Gastrocnemius medialis (tissue), 4 donors: ENCODE data around the gene MGMT. TPM values are rescaled to one million over a fixed set of nuclear protein-coding genes. Genes with fewer than 3 reads are reported as not detected.

Source experiments
- ATAC-seq, 2 donors: fragments of 150-250 bp; one replicate each; pipeline ENCODE4 v1.9.1; 2016
- DNase-seq, 2 donors: peaks; one replicate each; pipeline ENCODE4 v3.0.0-alpha.2; 2019
- H3K27ac ChIP-seq, 4 donors: fragments of 200-600 bp; sonication (generic); 1 replicate in 1 of 4; 2 replicates in 3 of 4; pipeline ENCODE4 v1.5.1; 2016 to 2018; ENCODE audit warnings: mild to moderate bottlenecking in 2 of 4, moderate library complexity in 1 of 4
- H3K27me3 ChIP-seq, 3 donors: fragments of 200-600 bp; sonication (generic) in 2 of 3; 1 replicate in 1 of 3; 2 replicates in 2 of 3; pipeline versions ENCODE4 v1.5.1 to v1.6.0; 2016 to 2019; ENCODE audit warnings: mild to moderate bottlenecking in 1 of 3, moderate library complexity in 1 of 3
- H3K36me3 ChIP-seq, 2 donors: fragments of 200-600 bp; sonication (generic) in 1 of 2; one replicate each; pipeline ENCODE4 v1.5.1; 2017 to 2018
- H3K4me1 ChIP-seq, 2 donors: fragments of 200-600 bp; sonication (generic) in 1 of 2; one replicate each; pipeline ENCODE4 v1.5.1; 2016 to 2017; ENCODE audit warnings: mild to moderate bottlenecking in 2 of 2
- H3K4me3 ChIP-seq, 4 donors: fragments of 200-600 bp; sonication (generic) in 3 of 4; 1 replicate in 1 of 4; 2 replicates in 3 of 4; pipeline ENCODE4 v1.5.1; 2016 to 2019; ENCODE audit warnings: mild to moderate bottlenecking in 2 of 4
- H3K9me3 ChIP-seq, 3 donors: fragments of 200-600 bp; sonication (generic) in 2 of 3; 1 replicate in 1 of 3; 2 replicates in 2 of 3; pipeline ENCODE4 v1.5.1; 2016 to 2019
- POLR2A ChIP-seq, 2 donors: fragments of 450-650 bp; IDR thresholded peaks; one replicate each; pipeline ENCODE4 v1.6.1; 2017; ENCODE audit warnings: antibody characterized with exemption in 2 of 2, mild to moderate bottlenecking in 2 of 2, moderate library complexity in 2 of 2
- in situ Hi-C, 4 donors: fragments of 200-750 bp; cut with MboI; loops; one replicate each; pipeline versions ENCODE4 v1.15.0 to v1.8.0; 2017; ENCODE audit warnings: low sequenced_read_pairs in 4 of 4
- intact Hi-C: fragments of 100-400 bp; cut with DNase I; formaldehyde crosslinking; loops from one replicate; pipeline ENCODE4 v1.15.1; 2023; ENCODE audit warnings: low total_unique reads
- total RNA-seq, 4 donors: library from RNA; depleted of rRNA; stranded (reverse); fragments of >200 nt; gene quantifications; one replicate each; pipeline versions ENCODE4 v1.1.0 to v1.2.3, GENCODE V29; 2016
- TF ChIP-seq, protein P1 (sequence below), 5 experiments: fragments of 450-650 bp in 3 of 5; fragments of 200-600 bp in 2 of 5; sonication (generic) in 2 of 5; IDR thresholded peaks in 4 of 5; conservative IDR thresholded peaks in 1 of 5; 1 replicate in 4 of 5; 2 replicates in 1 of 5; pipeline ENCODE4 v1.5.1; 2016 to 2019; ENCODE audit warnings: antibody characterized with exemption in 5 of 5, mild to moderate bottlenecking in 3 of 5, moderate library complexity in 3 of 5

The MGMT gene
- total RNA-seq, 4 donors from 2014 or later, result 8.9 to 20.7 (median 17.1) TPM

DNA sequence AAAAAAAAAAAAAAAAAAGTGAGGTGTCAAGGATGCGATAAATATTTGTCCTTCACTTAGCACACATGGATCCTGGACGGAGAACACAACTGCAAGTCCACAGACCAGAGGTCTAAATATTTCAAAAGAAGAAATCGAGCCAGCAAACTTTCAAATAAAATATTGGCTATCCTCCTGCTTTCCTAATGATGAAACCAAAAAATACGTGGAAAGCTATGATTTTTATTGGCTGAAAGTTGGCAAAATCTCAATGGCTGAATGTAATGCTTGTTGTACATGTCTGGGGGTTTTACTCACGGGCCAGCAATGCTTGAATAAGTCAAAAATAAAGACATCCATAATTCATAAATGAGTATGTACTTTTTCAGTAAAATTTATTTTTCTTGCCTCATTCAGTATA, 19.0 kb upstream of the MGMT start:
- no peaks in the 10 kb centered on the region for H3K9me3 ChIP-seq
- H3K27ac ChIP-seq, result no peak overlapping the region
- no peak for DNase-seq
- no peaks in the 10 kb centered on the region for H3K36me3 ChIP-seq
- H3K27me3 ChIP-seq, result no peaks in the 10 kb centered on the region
- no peaks in the 10 kb centered on the region for H3K4me1 ChIP-seq
- in situ Hi-C loops, result no loop called here
- no peak for ATAC-seq
- TF ChIP-seq, protein P1, sequence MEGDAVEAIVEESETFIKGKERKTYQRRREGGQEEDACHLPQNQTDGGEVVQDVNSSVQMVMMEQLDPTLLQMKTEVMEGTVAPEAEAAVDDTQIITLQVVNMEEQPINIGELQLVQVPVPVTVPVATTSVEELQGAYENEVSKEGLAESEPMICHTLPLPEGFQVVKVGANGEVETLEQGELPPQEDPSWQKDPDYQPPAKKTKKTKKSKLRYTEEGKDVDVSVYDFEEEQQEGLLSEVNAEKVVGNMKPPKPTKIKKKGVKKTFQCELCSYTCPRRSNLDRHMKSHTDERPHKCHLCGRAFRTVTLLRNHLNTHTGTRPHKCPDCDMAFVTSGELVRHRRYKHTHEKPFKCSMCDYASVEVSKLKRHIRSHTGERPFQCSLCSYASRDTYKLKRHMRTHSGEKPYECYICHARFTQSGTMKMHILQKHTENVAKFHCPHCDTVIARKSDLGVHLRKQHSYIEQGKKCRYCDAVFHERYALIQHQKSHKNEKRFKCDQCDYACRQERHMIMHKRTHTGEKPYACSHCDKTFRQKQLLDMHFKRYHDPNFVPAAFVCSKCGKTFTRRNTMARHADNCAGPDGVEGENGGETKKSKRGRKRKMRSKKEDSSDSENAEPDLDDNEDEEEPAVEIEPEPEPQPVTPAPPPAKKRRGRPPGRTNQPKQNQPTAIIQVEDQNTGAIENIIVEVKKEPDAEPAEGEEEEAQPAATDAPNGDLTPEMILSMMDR (IDR thresholded peaks at IDR 0.05 in 4 of 5, conservative IDR thresholded peaks at IDR 0.05 in 1 of 5), result no peak
- TF ChIP-seq POLR2A (IDR thresholded peaks at IDR 0.05), result no peak
- H3K4me3 ChIP-seq, result no peak overlapping the region
- intact Hi-C loops, result no loop called here

DNA sequence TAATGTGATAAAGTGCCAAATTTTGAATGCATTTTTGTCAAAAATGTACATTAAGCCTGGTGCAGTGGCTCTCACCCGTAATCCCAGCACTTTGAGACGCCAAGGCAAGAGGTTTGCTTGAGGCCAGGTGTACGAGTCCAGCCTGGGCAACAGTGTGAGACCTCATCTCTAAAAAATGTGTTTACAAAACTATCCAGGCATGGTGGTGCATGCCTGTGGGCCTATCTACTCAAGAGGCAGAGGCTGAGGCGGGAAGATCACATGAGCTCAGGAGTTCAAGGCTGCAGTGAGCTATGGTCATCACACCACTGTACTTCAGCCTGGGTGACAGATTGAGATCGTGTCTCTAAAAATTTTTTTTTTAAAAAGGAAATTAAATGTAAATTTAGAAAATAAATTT, 18.5 kb upstream of the MGMT start:
- ATAC-seq (no peak), DNase-seq (no peak)
- Histone ChIP-seq H3K27me3 (no peaks in the 10 kb centered on the region), H3K9me3 (no peaks in the 10 kb centered on the region), H3K27ac (no peak overlapping the region), H3K4me1 (no peaks in the 10 kb centered on the region), H3K36me3 (no peaks in the 10 kb centered on the region), H3K4me3 (no peak overlapping the region)
- in situ Hi-C loops, result no loop called here
- intact Hi-C loops, result no loop called here
- no peak for TF ChIP-seq POLR2A (IDR thresholded peaks at IDR 0.05)
- TF ChIP-seq, protein P1 (IDR thresholded peaks at IDR 0.05 in 4 of 5, conservative IDR thresholded peaks at IDR 0.05 in 1 of 5), result no peak

- H3K4me3 ChIP-seq, result no peak overlapping the region
- intact Hi-C loops, result no loop called here
- ATAC-seq, result no peak
- no peaks in the 10 kb centered on the region for H3K9me3 ChIP-seq
- no peaks in the 10 kb centered on the region for H3K36me3 ChIP-seq
- TF ChIP-seq, protein P1 (IDR thresholded peaks at IDR 0.05 in 4 of 5, conservative IDR thresholded peaks at IDR 0.05 in 1 of 5), result no peak
- TF ChIP-seq POLR2A (IDR thresholded peaks at IDR 0.05), result no peak
- no peaks in the 10 kb centered on the region for H3K4me1 ChIP-seq
- no peak overlapping the region for H3K27ac ChIP-seq
- no peaks in the 10 kb centered on the region for H3K27me3 ChIP-seq
- in situ Hi-C loops, result no loop called here
- no peak for DNase-seq
Measured at GRCh38 chr10:129449893-129450292, 17.1 kb upstream of the MGMT start.

DNA sequence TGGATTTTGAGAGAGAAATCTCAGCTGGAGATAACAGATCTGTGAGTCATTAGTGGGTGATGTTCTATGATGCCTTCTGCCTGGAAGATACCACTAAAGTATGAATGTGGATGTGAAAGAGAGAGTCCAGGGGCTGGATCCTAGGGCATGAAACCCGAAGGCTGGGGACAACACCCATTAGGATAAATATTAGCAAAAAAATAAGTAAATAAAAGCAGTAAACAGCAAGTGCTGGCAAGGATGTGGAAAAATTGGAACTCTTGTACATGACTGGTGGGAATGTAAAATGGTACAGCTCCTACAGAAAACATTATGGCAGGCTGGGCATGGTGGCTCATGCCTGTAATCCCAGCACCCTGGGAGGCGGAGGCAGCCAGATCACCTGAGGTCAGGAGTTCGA, 16.6 kb upstream of the MGMT start:
- no peaks in the 10 kb centered on the region for H3K4me1 ChIP-seq
- H3K4me3 ChIP-seq, result no peak overlapping the region
- TF ChIP-seq POLR2A (IDR thresholded peaks at IDR 0.05), result no peak
- TF ChIP-seq, protein P1 (IDR thresholded peaks at IDR 0.05 in 4 of 5, conservative IDR thresholded peaks at IDR 0.05 in 1 of 5), result no peak
- intact Hi-C loops, result no loop called here
- H3K9me3 ChIP-seq, result no peaks in the 10 kb centered on the region
- no peak for ATAC-seq
- no peak for DNase-seq
- no peaks in the 10 kb centered on the region for H3K27me3 ChIP-seq
- no peaks in the 10 kb centered on the region for H3K36me3 ChIP-seq
- H3K27ac ChIP-seq, result no peak overlapping the region
- in situ Hi-C loops, result no loop called here

DNA sequence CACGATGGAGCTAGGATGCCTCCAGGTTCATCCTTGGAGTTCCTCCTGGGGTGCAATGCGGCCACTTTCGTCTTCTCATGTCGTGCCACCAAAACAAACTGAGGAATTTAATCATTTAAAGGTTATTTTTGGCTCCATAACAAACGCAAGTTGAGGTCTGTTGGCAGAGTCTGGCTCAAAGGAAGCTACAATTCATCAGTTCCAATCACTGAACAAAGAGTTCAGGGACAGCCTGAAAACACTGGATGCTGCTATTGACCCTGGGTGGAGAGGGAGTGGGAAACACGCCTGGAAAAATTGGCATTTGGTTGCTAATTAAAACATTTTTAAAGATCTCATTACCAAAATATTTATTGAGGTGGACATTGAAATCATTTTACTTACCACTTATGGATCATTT, 11.4 kb upstream of the MGMT start:
- intact Hi-C loops (no loop called here), in situ Hi-C loops (no loop called here)
- Histone ChIP-seq H3K4me3 (no peak overlapping the region), H3K36me3 (no peaks in the 10 kb centered on the region), H3K9me3 (no peaks in the 10 kb centered on the region), H3K27ac (peak overlapping the region in 1 of 4 donors; percentile 22), H3K4me1 (peaks cover 7 to 17% of the 10 kb centered on the region in 2 donors), H3K27me3 (no peaks in the 10 kb centered on the region)
- no peak for DNase-seq
- no peak for ATAC-seq
- no peak for TF ChIP-seq POLR2A (IDR thresholded peaks at IDR 0.05)
- TF ChIP-seq, protein P1 (IDR thresholded peaks at IDR 0.05 in 4 of 5, conservative IDR thresholded peaks at IDR 0.05 in 1 of 5), result no peak
